HepG2 (cell line): ENCODE measurements around the gene ALOXE3. TPM values are rescaled to one million over a fixed set of nuclear protein-coding genes. Genes with fewer than 3 reads are reported as not detected.

Experiments
- TEAD2 ChIP-seq: sonication (generic); formaldehyde crosslinking; IDR thresholded peaks from 2 replicates; pipeline ENCODE4 v1.9.0; 2021; ENCODE audit warnings: missing genetic modification reagents
- THAP11 ChIP-seq: IDR thresholded peaks from 2 replicates; pipeline ENCODE4 v1.6.1; 2016; ENCODE audit warnings: missing biosample characterization, missing genetic modification reagents
- TOPORS ChIP-seq: sonication (generic); formaldehyde crosslinking; IDR thresholded peaks from 2 replicates; pipeline ENCODE4 v1.8.0; 2023; ENCODE audit warnings: mild to moderate bottlenecking, missing genetic modification reagents
- polyA plus RNA-seq, 8 experiments: library from polyadenylated mRNA; depleted of rRNA in 3 of 8; stranded (reverse) in 7 of 8; unstranded in 1 of 8; fragments of >200 nt; fragmentation: Illumina TruSeq in 4 of 8; extraction: Trizol in 4 of 8; gene quantifications; 2 replicates each; pipeline versions ENCODE4 v1.2.1 to v1.2.3, GENCODE V29; 2011 to 2016; ENCODE audit warnings: low read depth in 4 of 8, missing spikeins in 1 of 8, mixed read lengths in 1 of 8; ENCODE audit not compliant: insufficient read depth in 1 of 8
- total RNA-seq, 5 experiments: library from RNA; depleted of rRNA; stranded (reverse); fragments of >200 nt; fragmentation: Illumina TruSeq; extraction: Trizol; gene quantifications; 2 replicates each; pipeline ENCODE4 v1.2.3, GENCODE V29; 2016; ENCODE audit warnings: low read depth in 1 of 5
- TF ChIP-seq, protein P1 (sequence below): sonication (generic); formaldehyde crosslinking; IDR thresholded peaks from 2 replicates; pipeline ENCODE4 v1.4.0; 2020; ENCODE audit warnings: mild to moderate bottlenecking, missing genetic modification reagents
- TF ChIP-seq, protein P2 (sequence below): sonication (generic); formaldehyde crosslinking; IDR thresholded peaks from 2 replicates; pipeline ENCODE4 v1.5.0; 2020; ENCODE audit warnings: mild to moderate bottlenecking, missing genetic modification reagents
- TF ChIP-seq, protein P3 (sequence below): sonication (generic); formaldehyde crosslinking; IDR thresholded peaks from 2 replicates; pipeline ENCODE4 v1.9.0; 2021; ENCODE audit warnings: missing genetic modification reagents, borderline replicate concordance

ALOXE3 gene
- total and polyA plus RNA-seq, 2 of the 13 experiments (the other 11 are each of a cell fraction or from before 2014, with no cell fraction given): 0.07 TPM; not detected in 1

DNA sequence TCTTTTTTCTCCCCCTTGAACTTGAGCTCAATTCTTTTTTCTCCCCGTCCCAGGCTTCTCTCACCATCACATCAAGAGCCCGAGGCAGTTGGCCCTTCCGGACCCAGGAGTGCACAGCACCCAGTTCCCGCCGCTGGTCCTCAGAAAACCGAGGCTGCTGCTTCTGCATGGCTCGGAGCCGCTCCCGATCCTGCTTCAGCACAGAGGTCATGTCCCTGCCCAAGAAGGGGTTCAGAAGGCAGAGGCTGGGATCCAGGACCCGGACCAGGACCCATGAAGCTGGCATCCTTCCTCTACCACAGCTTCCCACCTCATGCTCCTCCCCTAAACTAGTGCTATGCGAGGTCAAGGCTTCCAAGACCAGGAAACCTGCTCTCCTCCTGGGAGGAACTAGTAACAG lies 23.4 kb upstream of the ALOXE3 start (continued):
- TF ChIP-seq, protein P1, sequence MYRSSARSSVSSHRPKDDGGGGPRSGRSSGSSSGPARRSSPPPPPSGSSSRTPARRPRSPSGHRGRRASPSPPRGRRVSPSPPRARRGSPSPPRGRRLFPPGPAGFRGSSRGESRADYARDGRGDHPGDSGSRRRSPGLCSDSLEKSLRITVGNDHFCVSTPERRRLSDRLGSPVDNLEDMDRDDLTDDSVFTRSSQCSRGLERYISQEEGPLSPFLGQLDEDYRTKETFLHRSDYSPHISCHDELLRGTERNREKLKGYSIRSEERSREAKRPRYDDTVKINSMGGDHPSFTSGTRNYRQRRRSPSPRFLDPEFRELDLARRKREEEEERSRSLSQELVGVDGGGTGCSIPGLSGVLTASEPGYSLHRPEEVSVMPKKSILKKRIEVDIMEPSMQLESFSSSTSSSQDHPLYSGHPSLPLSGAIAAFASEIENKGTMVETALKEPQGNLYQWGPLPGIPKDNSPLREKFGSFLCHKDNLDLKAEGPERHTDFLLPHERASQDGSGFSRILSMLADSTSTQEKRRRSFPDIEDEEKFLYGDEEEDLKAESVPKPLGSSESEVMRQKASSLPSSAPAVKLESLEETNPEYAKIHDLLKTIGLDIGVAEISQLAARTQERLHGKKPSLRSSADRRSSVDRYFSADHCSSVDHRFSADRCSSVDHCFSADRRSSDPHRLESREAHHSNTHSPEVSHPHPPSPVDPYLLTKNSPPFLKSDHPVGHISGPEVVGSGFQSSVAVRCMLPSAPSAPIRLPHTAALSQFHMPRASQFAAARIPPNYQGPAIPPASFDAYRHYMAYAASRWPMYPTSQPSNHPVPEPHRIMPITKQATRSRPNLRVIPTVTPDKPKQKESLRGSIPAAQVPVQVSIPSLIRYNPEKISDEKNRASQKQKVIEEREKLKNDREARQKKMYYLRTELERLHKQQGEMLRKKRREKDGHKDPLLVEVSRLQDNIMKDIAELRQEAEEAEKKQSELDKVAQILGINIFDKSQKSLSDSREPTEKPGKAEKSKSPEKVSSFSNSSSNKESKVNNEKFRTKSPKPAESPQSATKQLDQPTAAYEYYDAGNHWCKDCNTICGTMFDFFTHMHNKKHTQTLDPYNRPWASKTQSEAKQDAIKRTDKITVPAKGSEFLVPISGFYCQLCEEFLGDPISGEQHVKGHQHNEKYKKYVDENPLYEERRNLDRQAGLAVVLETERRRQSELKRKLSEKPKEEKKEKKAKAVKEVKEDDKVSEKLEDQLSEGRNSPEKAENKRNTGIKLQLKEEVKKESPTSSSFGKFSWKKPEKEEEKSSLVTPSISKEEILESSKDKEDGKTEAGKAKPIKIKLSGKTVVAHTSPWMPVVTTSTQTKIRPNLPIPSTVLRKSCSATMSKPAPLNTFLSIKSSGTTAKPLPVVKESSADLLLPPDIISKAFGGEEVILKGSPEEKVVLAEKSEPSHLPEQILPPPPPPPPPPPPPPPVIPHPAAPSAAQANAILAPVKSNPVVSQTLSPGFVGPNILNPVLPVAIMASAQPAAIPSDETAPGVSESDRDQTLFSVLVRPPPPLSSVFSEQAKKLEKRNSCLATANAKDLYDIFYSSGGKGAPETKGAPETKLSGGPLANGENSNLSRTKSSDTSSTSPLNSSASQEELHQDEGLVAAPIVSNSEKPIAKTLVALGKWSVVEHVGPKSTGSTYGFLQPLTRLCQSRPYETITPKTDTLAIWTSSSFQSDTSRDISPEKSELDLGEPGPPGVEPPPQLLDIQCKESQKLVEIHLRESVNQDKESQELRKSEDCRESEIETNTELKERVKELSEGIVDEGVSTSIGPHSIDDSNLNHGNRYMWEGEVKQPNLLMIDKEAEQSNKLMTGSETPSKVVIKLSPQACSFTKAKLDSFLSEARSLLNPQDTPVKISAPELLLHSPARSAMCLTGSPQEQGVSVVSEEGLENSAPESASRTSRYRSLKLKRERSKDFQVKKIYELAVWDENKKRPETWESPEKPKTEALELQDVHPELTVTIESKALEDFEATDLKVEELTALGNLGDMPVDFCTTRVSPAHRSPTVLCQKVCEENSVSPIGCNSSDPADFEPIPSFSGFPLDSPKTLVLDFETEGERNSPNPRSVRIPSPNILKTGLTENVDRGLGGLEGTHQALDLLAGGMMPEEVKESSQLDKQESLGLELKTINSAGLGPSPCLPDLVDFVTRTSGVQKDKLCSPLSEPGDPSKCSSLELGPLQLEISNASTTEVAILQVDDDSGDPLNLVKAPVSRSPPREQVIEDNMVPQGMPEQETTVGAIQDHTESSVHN: no peak
- TF ChIP-seq, protein P2, sequence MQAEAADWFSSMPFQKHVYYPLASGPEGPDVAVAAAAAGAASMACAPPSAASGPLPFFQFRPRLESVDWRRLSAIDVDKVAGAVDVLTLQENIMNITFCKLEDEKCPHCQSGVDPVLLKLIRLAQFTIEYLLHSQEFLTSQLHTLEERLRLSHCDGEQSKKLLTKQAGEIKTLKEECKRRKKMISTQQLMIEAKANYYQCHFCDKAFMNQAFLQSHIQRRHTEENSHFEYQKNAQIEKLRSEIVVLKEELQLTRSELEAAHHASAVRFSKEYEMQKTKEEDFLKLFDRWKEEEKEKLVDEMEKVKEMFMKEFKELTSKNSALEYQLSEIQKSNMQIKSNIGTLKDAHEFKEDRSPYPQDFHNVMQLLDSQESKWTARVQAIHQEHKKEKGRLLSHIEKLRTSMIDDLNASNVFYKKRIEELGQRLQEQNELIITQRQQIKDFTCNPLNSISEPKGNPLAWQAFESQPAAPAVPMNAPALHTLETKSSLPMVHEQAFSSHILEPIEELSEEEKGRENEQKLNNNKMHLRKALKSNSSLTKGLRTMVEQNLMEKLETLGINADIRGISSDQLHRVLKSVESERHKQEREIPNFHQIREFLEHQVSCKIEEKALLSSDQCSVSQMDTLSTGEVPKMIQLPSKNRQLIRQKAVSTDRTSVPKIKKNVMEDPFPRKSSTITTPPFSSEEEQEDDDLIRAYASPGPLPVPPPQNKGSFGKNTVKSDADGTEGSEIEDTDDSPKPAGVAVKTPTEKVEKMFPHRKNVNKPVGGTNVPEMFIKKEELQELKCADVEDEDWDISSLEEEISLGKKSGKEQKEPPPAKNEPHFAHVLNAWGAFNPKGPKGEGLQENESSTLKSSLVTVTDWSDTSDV (CRISPR knock-in tag): no peak
- TF ChIP-seq THAP11 (no peak), TEAD2 (CRISPR knock-in tag) (no peak), TOPORS (CRISPR knock-in tag) (no peak)
- TF ChIP-seq, protein P3, sequence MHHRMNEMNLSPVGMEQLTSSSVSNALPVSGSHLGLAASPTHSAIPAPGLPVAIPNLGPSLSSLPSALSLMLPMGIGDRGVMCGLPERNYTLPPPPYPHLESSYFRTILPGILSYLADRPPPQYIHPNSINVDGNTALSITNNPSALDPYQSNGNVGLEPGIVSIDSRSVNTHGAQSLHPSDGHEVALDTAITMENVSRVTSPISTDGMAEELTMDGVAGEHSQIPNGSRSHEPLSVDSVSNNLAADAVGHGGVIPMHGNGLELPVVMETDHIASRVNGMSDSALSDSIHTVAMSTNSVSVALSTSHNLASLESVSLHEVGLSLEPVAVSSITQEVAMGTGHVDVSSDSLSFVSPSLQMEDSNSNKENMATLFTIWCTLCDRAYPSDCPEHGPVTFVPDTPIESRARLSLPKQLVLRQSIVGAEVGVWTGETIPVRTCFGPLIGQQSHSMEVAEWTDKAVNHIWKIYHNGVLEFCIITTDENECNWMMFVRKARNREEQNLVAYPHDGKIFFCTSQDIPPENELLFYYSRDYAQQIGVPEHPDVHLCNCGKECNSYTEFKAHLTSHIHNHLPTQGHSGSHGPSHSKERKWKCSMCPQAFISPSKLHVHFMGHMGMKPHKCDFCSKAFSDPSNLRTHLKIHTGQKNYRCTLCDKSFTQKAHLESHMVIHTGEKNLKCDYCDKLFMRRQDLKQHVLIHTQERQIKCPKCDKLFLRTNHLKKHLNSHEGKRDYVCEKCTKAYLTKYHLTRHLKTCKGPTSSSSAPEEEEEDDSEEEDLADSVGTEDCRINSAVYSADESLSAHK (CRISPR knock-in tag): no peak
